Effector memory CD4-positive, alpha-beta T cell (primary cell): ENCODE data around the gene INSYN1.
"Not testable (repeated sequence)": the region's sequence is repeated elsewhere in the genome, so short reads cannot be mapped to it uniquely, and the experiment has no call there.

ENCODE experiments used
- DNase-seq, 3 donors: peaks; one replicate each; pipeline ENCODE4 v3.0.0-alpha.2; 2020
- H3K27ac ChIP-seq: 2 replicates; pipeline ENCODE4 v1.7.0; 2013; ENCODE audit warnings: mild to moderate bottlenecking, low read length, moderate library complexity; ENCODE audit not compliant: insufficient read depth, poor library complexity, severe bottlenecking
- H3K27me3 ChIP-seq: replicated peaks from 2 replicates; pipeline ENCODE4 v1.7.0; 2013; ENCODE audit warnings: mild to moderate bottlenecking, low read length; ENCODE audit not compliant: insufficient read depth, control insufficient read depth, poor library complexity, severe bottlenecking
- H3K36me3 ChIP-seq: 2 replicates; pipeline ENCODE4 v1.7.0; 2013; ENCODE audit warnings: mild to moderate bottlenecking, low read length, moderate library complexity; ENCODE audit not compliant: control insufficient read depth, insufficient read depth
- H3K4me1 ChIP-seq: 2 replicates; pipeline ENCODE4 v1.7.0; 2013; ENCODE audit warnings: low read length, mild to moderate bottlenecking; ENCODE audit not compliant: control insufficient read depth, insufficient read depth, poor library complexity, severe bottlenecking
- H3K4me3 ChIP-seq: 2 replicates; pipeline ENCODE4 v1.7.0; 2013; ENCODE audit warnings: low read length, low read depth, mild to moderate bottlenecking; ENCODE audit not compliant: insufficient read depth, poor library complexity, severe bottlenecking
- H3K9me3 ChIP-seq: 2 replicates; pipeline ENCODE4 v1.7.0; 2013; ENCODE audit warnings: mild to moderate bottlenecking, low read length, moderate library complexity; ENCODE audit not compliant: control insufficient read depth

INSYN1 gene

DNA sequence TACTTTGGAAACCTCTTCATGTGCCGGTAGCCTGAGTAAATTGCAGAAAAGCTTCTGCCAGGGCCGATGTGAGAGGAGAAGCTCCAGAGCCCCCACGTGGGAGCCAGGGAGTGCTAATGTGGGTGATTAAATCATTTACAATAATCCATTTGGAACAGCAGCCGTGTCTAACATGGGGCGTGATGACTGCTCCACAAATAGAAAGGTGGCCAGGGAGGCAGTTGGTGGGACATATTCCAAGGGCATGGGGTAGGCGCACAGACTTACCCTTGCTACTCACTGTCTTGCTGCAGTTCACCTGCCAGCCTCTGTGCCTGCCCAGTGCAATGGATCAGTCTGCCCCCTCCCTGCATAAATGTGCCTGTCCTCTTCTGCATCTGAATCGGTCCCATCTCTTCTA lies 39.3 kb upstream of the INSYN1 start:
- Histone ChIP-seq H3K27ac (no peak overlapping the region), H3K36me3 (no peaks in the 10 kb centered on the region), H3K9me3 (no peaks in the 10 kb centered on the region), H3K27me3 (no peaks in the 10 kb centered on the region), H3K4me1 (no peaks in the 10 kb centered on the region), H3K4me3 (no peak overlapping the region)
- no peak for DNase-seq

DNA sequence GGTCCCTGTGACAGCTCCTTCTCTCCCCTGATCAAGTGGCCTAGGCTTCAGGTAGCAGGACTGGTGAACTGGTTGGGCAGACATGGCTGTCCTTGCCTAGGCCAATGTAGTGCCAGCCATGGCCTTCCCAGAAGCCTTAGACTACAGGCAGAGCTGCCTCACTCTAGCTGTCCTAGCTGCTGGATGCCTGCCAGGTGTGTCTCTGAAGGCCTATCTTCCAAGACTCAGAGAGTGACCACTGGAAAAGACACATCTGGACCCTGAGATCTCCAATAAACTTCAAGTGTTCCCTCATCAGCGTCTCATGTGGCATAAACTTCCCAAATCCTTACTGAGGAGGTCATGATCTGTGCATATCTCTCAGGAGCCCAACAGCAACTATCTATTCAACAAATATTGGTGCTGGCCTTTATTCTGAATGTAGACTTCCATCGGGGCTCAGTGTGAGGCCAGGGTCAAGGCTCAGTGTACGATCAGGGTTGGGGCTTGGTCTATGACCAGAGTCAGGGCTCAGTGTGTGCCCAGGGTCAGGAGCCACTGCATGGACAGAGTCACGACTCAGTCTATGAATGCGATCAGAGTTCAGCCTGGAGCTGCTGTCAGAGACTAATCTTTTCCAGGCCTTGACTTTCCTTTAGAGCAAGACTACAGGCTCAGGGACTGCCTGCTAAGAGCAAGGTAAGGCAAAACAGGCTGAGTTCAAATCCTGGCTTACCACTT lies 36.5 kb upstream of the INSYN1 start:
- Histone ChIP-seq H3K4me1 (no peaks in the 10 kb centered on the region), H3K9me3 (no peaks in the 10 kb centered on the region), H3K27me3 (no peaks in the 10 kb centered on the region), H3K27ac (no peak overlapping the region), H3K4me3 (no peak overlapping the region), H3K36me3 (no peaks in the 10 kb centered on the region)
- DNase-seq: no peak

DNA sequence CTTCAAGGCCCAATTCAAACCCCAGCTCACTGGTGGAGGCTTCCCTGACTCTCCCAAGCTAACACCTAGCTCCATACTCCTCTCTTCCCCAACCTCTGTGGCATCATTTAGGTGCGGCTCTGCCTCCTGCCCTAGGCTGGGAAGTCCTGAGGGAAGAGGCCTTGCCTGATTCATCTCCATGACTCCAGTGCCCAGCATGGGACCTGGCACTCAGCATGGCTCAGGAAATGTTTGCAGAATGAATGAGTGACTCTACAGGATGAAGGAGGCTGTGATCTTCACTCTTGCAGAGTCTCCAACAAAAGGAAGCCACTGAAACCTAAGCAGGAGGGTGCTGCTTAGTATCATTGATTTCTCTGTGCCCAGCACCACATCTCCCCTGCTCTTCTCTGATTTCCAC lies 34.5 kb upstream of the INSYN1 start:
- no peak overlapping the region for H3K4me3 ChIP-seq
- no peaks in the 10 kb centered on the region for H3K36me3 ChIP-seq
- no peaks in the 10 kb centered on the region for H3K4me1 ChIP-seq
- no peak overlapping the region for H3K27ac ChIP-seq
- H3K27me3 ChIP-seq: no peaks in the 10 kb centered on the region
- H3K9me3 ChIP-seq: no peaks in the 10 kb centered on the region
- DNase-seq: no peak

DNA sequence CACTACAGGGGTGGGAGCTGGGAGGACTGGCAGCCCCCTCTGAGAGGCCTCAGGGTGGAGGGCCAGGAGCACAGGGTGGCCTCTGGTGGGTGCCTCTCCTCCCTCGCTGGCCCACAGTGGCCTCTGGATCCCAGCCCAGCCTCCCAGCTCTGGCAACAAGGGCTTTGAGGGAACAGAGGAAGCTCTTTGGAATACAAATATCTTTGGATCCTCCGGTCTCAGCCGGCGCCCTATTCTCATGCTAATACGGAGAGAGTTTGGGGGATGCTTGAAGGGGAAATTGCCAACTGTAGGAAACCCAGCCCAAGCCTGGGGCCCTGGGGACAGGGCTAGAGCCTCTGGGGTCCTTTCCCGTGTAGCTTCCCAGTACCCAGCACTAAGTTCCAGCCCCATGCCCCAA lies 33.4 kb upstream of the INSYN1 start:
- no peaks in the 10 kb centered on the region for H3K36me3 ChIP-seq
- H3K27me3 ChIP-seq: no peaks in the 10 kb centered on the region
- no peak for DNase-seq
- H3K9me3 ChIP-seq: no peaks in the 10 kb centered on the region
- no peak overlapping the region for H3K4me3 ChIP-seq
- no peak overlapping the region for H3K27ac ChIP-seq
- H3K4me1 ChIP-seq: no peaks in the 10 kb centered on the region

DNA sequence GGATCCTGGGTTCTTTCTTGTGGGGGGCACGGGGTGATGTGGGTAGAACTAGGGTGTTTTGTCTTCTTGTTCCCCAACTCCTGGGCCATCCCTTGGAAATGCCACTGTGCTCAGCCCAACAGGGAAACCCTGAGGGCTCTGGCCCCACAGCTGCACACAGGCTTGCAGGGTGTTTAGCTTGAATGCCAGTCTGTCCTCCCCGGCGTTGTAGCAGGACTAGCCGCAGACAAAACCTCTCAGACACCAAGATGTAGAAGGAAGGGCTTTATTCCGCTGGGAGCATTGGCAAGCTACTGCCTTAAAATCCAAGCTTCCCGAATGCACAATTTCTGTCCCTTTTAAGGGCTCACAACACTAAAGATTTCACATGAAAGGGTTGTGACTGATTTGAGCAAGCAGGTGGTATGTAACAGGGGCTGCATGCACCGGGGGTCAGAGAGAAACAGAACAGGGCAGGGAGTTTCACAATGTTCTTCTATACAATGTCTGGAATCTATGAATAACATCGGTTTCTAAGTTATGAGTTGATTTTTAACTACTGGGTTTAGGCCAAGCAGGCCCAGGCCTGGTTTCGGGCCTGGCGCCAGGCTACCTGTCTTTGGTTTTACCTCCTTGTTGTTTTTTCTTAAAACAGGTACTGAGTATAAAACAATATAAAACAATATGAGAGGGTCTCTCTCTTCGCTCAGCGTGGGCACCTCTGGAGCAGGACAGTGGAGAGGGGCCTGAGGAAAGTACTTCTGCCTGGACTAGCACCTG lies 32.3 kb upstream of the INSYN1 start:
- H3K4me1 ChIP-seq, H3K4me3 ChIP-seq, H3K9me3 ChIP-seq, H3K27ac ChIP-seq, DNase-seq, H3K36me3 ChIP-seq, H3K27me3 ChIP-seq: not testable (repeated sequence)

DNA sequence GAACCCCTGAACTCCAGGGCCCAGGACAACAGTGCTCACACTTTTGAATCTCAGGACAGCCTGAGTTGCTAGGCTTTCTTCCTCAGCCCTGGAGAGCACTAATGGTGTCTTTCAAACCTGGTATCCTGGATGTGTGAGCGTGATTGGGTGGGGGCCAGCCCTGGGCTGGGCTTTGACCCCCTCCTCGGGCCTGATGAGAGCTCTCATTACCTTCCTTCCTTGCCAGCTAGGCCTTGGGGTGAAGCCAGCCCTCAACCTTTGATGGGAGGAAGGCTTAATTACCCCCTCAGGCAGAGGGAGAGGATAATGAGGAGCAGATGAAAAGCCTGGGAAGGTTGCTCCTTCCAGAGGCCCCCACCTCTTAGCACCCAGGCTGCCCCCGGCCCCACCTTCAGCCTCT lies 31.1 kb upstream of the INSYN1 start:
- no peak overlapping the region for H3K4me3 ChIP-seq
- H3K27ac ChIP-seq: no peak overlapping the region
- H3K27me3 ChIP-seq: no peaks in the 10 kb centered on the region
- DNase-seq: no peak
- no peaks in the 10 kb centered on the region for H3K36me3 ChIP-seq
- no peaks in the 10 kb centered on the region for H3K4me1 ChIP-seq
- H3K9me3 ChIP-seq: no peaks in the 10 kb centered on the region

DNA sequence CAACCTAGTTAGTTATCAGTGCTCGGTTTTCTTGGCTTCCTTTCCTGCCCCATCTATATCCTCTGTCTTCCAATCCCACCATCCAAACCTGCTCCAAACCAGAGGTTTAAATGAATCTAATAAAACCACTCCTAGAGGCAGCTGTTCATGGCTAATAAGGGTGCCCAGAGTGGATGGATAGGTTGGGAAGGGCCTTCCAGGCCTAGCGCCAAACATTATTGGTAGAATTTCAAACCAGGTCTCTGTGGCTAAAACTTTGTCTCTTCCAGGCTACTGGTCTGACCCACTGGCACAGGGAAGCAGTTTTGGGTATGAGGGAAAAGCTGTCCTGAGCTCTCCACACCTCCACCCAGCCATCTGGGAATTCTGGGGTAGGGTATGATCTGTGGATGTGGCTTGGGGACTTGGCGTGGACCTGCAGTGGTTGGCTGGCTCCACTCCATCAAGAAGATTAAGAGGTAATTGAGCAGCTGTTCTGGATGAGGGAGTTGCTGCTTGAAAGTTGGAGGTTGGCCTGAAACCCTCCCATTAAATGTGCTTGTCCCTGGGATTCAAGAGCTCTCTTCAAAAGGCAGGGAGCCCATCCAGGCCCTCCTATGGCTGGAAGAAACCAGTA lies 29.3 kb upstream of the INSYN1 start:
- no peak overlapping the region for H3K27ac ChIP-seq
- no peaks in the 10 kb centered on the region for H3K9me3 ChIP-seq
- no peak for DNase-seq
- no peaks in the 10 kb centered on the region for H3K4me1 ChIP-seq
- no peaks in the 10 kb centered on the region for H3K27me3 ChIP-seq
- no peaks in the 10 kb centered on the region for H3K36me3 ChIP-seq
- no peak overlapping the region for H3K4me3 ChIP-seq

DNA sequence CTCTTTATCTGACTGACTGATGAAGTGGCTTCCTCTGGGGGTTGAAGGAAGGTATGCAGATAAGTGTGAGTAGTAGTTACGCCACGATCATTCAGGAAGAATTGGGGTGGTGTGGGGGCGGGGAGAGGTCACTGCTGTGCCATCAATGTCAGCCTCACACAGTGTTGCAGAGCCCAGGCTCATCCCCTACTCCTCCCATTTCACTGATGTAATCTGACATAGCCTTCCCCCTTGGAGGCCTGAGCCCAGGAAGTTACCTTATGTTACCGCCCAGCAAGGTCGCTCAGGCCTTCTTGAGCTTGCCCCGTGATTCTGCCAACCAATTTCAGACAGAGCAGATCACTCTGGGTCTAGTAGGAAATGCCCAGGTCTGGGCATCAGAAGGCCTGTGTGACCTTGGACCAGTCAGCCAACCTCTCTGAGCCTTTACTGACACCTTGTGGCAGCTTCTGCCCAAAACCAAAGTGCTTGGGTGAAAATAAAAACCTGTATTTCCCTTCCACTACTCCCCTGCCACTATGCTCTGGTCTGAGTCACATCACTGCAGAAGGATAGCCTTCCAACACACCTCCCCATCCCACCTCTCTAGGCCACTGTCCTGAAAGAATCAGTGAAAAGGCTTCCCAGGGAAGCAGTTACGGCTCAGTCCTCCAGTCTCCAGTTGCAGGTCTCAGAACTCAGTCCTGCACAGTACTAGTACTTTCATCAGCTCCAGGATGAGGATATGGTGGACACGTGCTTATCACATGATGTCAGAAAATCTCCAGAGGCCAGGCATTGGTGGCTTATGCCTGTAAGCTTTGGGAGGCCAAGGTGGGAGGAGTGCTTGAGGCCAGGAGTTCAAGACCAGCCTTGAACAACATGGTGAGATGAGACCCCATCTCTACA lies 28.1 kb upstream of the INSYN1 start:
- Histone ChIP-seq H3K36me3 (no peaks in the 10 kb centered on the region), H3K27me3 (no peaks in the 10 kb centered on the region), H3K27ac (no peak overlapping the region), H3K9me3 (no peaks in the 10 kb centered on the region), H3K4me3 (no peak overlapping the region), H3K4me1 (no peaks in the 10 kb centered on the region)
- DNase-seq: no peak

DNA sequence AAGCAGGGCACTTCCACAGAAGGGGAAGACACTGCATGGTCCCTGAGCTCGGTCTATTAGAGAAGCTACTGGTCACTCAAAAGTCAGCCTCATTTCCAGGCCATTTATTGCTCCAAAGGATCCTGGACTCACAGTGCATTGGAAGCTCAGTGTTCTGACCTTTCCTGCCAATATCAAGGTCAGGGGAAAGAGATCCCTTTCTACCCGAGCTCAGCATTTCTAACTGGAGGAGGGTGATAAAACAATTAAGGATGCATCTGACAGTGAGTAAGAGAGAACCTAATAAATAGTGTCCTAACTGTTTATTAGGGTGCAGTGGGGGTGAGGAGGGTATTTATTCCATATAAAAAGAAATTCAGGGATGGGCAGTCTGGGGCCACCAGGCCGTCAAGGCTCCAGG lies 26.8 kb upstream of the INSYN1 start:
- H3K36me3 ChIP-seq: no peaks in the 10 kb centered on the region
- H3K4me1 ChIP-seq: no peaks in the 10 kb centered on the region
- H3K9me3 ChIP-seq: no peaks in the 10 kb centered on the region
- no peak overlapping the region for H3K27ac ChIP-seq
- no peaks in the 10 kb centered on the region for H3K27me3 ChIP-seq
- H3K4me3 ChIP-seq: no peak overlapping the region
- no peak for DNase-seq
